GM04503 (cell line): ENCODE results near the gene SPOPL.
A peak's percentile ranks its signal among the peaks of the same experiment; 100 is the strongest.
"Not testable (repeated sequence)": the region's sequence is repeated elsewhere in the genome, so short reads cannot be mapped to it uniquely, and the experiment has no call there.

Source experiments
- DNase-seq: peaks from one replicate; pipeline ENCODE4 v3.0.0-alpha.2; 2012; ENCODE audit warnings: low read depth

Gene SPOPL

GRCh38 chr2:138494265-138494966 is 7.2 kb upstream of the SPOPL start:
- DNase-seq, result no peak

GRCh38 chr2:138495384-138495783 is 6.2 kb upstream of the SPOPL start:
- no peak for DNase-seq

GRCh38 chr2:138496096-138496651 is 5.4 kb upstream of the SPOPL start:
- no peak for DNase-seq

- DNase-seq, result no peak
Measured at GRCh38 chr2:138497294-138497693, 4.3 kb upstream of the SPOPL start.

GRCh38 chr2:138499684-138500083 is 1.9 kb upstream of the SPOPL start:
- DNase-seq, result no peak

- no peak for DNase-seq
Measured at GRCh38 chr2:138500592-138501424, 762 bp upstream of the SPOPL start.

GRCh38 chr2:138502255-138503086 is 901 bp downstream of the SPOPL start:
- no peak for DNase-seq

- DNase-seq, result no peak
Measured at GRCh38 chr2:138503087-138503442, 1.5 kb downstream of the SPOPL start.

- DNase-seq, result no peak
Measured at GRCh38 chr2:138503652-138504051, 2.1 kb downstream of the SPOPL start.

- DNase-seq, result no peak
Measured at GRCh38 chr2:138504092-138504491, 2.5 kb downstream of the SPOPL start.

- no peak for DNase-seq
Measured at GRCh38 chr2:138504546-138505235, 3.1 kb downstream of the SPOPL start.

GRCh38 chr2:138507267-138507666 is 5.7 kb downstream of the SPOPL start:
- DNase-seq, result no peak

- DNase-seq, result no peak
Measured at GRCh38 chr2:138510319-138510718, 8.7 kb downstream of the SPOPL start.

- no peak for DNase-seq
Measured at GRCh38 chr2:138512672-138513071, 11.1 kb downstream of the SPOPL start.

- DNase-seq, result no peak
Measured at GRCh38 chr2:138514173-138514572, 12.6 kb downstream of the SPOPL start.

- no peak for DNase-seq
Measured at GRCh38 chr2:138515092-138515491, 13.5 kb downstream of the SPOPL start.

GRCh38 chr2:138516030-138516704 is 14.6 kb downstream of the SPOPL start:
- DNase-seq, result peak; percentile 34

GRCh38 chr2:138518860-138519259 is 17.3 kb downstream of the SPOPL start:
- DNase-seq, result no peak

- DNase-seq, result no peak
Measured at GRCh38 chr2:138521821-138522220, 20.3 kb downstream of the SPOPL start.

GRCh38 chr2:138522556-138522955 is 21.0 kb downstream of the SPOPL start:
- DNase-seq, result no peak

GRCh38 chr2:138523018-138523672 is 21.6 kb downstream of the SPOPL start:
- not testable (repeated sequence) for DNase-seq
